SW 1271 (cell line): ENCODE data around the gene OR1D5.
"Not testable (repeated sequence)": the region's sequence is repeated elsewhere in the genome, so short reads cannot be mapped to it uniquely, and the experiment has no call there.

Experiments
- DNase-seq, 2 experiments: peaks; one replicate each; lab custom pipeline; 2025; lab: John Stamatoyannopoulos, UW

The OR1D5 gene

GRCh38 chr17:3032258-3033247 is 30.9 kb downstream of the OR1D5 start:
- DNase-seq, result no peak

GRCh38 chr17:3030852-3031470 is 32.4 kb downstream of the OR1D5 start:
- not testable (repeated sequence) for DNase-seq

- DNase-seq, result peak; percentile 13 to 33
Observed at GRCh38 chr17:3030096-3030495, 33.3 kb downstream of the OR1D5 start.

GRCh38 chr17:3029213-3029913 is 34.0 kb downstream of the OR1D5 start:
- no peak for DNase-seq

GRCh38 chr17:3027786-3028532 is 35.4 kb downstream of the OR1D5 start:
- no peak for DNase-seq

- DNase-seq, result no peak
Observed at GRCh38 chr17:3026856-3027751, 36.3 kb downstream of the OR1D5 start.

GRCh38 chr17:3026125-3026855 is 37.1 kb downstream of the OR1D5 start:
- no peak for DNase-seq

GRCh38 chr17:3025421-3026124 is 37.8 kb downstream of the OR1D5 start:
- DNase-seq, result no peak

- DNase-seq, result no peak
Observed at GRCh38 chr17:3024346-3024745, 39.1 kb downstream of the OR1D5 start.

- DNase-seq, result no peak
Observed at GRCh38 chr17:3022197-3022596, 41.2 kb downstream of the OR1D5 start.

GRCh38 chr17:3020381-3020780 is 43.0 kb downstream of the OR1D5 start:
- no peak for DNase-seq

GRCh38 chr17:3019761-3020160 is 43.6 kb downstream of the OR1D5 start:
- no peak for DNase-seq

GRCh38 chr17:3017936-3018335 is 45.5 kb downstream of the OR1D5 start:
- DNase-seq, result no peak

GRCh38 chr17:3015890-3016289 is 47.5 kb downstream of the OR1D5 start:
- DNase-seq, result peak in 1 of 2 experiments; percentile 19

GRCh38 chr17:3012926-3013581 is 50.4 kb downstream of the OR1D5 start:
- peak in 1 of 2 experiments; percentile 61 for DNase-seq
